GM13977 (cell line): ENCODE results near the gene TNFAIP2.

Source experiments
- DNase-seq: peaks from one replicate; pipeline ENCODE4 v3.0.0; 2012; ENCODE audit warnings: low spot score
- in situ Hi-C: fragments of 300-500 bp; cut with MboI; formaldehyde crosslinking; loops from one replicate; pipeline ENCODE4 v1.12.0; 2022; ENCODE audit warnings: low sequenced_read_pairs, low pct_unique_long_range_greater_than_20kb, mixed read lengths, inconsistent platforms; ENCODE audit not compliant: unreplicated experiment
- TF ChIP-seq, protein P1 (sequence below): IDR thresholded peaks from 2 replicates; pipeline ENCODE4 v1.5.1; 2012; ENCODE audit warnings: mild to moderate bottlenecking, control low read depth; ENCODE audit not compliant: insufficient read depth; ENCODE audit errors: extremely low read depth, missing control alignments

Gene TNFAIP2

DNA sequence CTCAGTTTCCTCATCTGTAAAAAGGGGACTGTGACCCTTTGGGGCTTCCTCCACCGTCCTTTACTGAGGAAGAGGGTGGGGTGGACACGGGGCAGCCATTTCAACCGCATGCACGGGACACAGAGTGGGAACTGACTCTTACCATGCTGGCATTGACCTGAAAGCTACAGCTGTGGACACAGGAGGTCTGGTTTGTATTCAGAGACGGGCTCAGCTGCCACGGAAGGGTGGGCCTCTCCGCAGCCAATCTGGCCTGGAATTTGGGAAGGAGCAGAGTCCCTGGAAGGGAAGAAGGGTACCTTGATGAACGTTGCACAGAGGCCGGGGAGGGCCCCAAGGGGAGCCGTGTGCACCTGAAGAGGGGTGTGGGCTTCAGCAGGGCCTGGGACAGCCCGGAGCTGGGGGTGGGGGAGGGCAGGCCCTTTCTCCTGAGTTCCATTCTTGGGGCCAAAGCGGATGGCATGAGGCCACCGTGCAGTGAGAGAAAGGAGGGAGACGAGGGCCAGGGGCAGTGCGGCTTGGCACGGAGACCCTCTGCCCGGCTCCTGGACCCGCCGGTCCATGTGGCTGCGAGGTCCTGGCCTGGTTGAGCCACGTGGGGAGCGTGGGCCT, 14.5 kb downstream of the TNFAIP2 start:
- TF ChIP-seq, protein P1, sequence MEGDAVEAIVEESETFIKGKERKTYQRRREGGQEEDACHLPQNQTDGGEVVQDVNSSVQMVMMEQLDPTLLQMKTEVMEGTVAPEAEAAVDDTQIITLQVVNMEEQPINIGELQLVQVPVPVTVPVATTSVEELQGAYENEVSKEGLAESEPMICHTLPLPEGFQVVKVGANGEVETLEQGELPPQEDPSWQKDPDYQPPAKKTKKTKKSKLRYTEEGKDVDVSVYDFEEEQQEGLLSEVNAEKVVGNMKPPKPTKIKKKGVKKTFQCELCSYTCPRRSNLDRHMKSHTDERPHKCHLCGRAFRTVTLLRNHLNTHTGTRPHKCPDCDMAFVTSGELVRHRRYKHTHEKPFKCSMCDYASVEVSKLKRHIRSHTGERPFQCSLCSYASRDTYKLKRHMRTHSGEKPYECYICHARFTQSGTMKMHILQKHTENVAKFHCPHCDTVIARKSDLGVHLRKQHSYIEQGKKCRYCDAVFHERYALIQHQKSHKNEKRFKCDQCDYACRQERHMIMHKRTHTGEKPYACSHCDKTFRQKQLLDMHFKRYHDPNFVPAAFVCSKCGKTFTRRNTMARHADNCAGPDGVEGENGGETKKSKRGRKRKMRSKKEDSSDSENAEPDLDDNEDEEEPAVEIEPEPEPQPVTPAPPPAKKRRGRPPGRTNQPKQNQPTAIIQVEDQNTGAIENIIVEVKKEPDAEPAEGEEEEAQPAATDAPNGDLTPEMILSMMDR: no peak
- in situ Hi-C loops: no loop called here
- DNase-seq: no peak

GRCh38 chr14:103138301-103139131, 15.3 kb downstream of the TNFAIP2 start:
- TF ChIP-seq, protein P1: no peak
- no peak for DNase-seq
- in situ Hi-C loops: no loop called here

GRCh38 chr14:103139132-103140025, 16.1 kb downstream of the TNFAIP2 start:
- DNase-seq: no peak
- TF ChIP-seq, protein P1: no peak

DNA sequence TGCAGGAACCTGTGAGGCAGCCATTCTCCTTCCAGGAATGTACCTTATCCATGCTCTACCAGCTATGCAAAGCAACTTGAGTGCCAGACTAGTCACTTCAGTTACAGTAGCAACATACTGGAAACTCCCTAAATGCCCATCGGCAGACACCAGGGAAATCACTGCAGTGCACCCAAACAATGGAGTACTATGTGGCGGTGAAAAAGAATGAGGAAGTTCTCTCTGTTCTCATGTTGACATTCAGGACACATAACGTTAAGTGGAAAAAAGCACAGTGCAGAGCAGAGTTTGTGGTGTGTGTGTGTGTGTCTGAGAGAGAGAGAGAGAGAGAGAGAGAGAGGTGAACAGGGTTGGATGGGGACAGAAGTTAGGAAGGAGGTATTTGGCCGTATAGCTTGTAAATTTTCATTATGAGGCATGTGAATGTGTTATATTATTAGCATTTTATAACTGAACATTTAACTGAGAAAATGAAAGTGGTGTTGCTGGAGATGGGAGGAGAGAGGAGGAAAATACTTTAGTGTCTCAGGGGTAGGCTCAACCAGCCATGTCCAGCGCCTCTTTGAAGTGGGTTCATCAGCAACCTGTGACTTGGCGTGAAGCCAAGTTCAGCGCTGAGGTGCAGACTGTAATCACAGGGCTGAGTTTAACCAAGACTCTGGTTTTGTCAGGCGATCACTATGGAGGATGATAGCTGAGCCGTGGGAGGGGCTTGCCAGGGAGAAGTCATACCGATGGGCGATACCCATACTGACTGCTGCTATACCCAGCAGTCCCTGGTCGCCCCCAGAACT, 17.3 kb downstream of the TNFAIP2 start:
- peak; percentile 92 for DNase-seq
- in situ Hi-C loops: no loop called here
- TF ChIP-seq, protein P1: no peak

More at GRCh38 chr14:103139132-103140025, 16.1 kb downstream of the TNFAIP2 start:
- in situ Hi-C loops: no loop called here

DNA sequence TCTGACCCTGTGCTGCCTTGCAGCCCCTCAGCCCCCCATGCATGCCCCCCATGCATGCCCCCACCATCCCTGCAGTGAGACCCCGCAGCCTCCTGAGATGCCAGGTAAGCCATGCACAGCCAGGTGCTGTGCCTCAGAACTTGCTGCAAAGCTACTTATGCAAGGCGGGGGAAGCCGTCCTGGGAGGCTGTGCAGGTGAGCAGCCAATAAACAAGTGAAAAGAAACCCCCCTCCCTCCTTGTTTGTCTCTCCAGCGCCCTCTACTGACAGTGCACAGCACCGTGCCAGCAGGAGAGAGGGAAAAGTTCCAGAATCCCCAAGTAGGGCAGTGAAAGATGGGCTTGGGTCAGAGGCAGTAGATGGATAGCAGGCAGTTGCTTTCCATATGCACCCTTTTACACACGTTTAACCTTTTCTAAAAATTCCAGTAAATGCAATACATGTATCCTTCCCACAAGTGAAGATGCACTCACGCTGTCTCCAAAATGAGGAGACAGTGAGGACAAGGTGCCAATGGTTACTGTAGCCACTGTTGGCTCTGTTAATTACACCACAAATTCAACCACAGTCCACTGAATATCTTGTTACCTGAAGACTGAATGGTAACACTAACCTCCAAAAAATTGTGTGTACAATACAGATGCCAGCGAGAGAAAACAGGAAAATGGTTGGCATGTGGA, 18.0 kb downstream of the TNFAIP2 start:
- in situ Hi-C loops: no loop called here
- DNase-seq: peak; percentile 81
- TF ChIP-seq, protein P1: peak; percentile 85
